PC-9 (cell line): ENCODE measurements around the gene CALD1.

Experiments
- CTCF ChIP-seq: fragments of 200-600 bp; sonication (generic); conservative IDR thresholded peaks from 2 replicates; pipeline ENCODE4 v1.6.1; 2017; ENCODE audit warnings: mixed run types, antibody characterized with exemption, mild to moderate bottlenecking, moderate library complexity
- EZH2 ChIP-seq: fragments of 200-600 bp; sonication (generic); IDR thresholded peaks from 2 replicates; pipeline ENCODE4 v1.8.0; 2017; ENCODE audit warnings: antibody characterized with exemption, low read depth

- no peak for TF ChIP-seq CTCF
- TF ChIP-seq EZH2, result no peak
Observed at GRCh38 chr7:134852625-134853024, 73.2 kb downstream of the CALD1 start.
